Measurements from ENCODE around the gene PRSS21.

DNA sequence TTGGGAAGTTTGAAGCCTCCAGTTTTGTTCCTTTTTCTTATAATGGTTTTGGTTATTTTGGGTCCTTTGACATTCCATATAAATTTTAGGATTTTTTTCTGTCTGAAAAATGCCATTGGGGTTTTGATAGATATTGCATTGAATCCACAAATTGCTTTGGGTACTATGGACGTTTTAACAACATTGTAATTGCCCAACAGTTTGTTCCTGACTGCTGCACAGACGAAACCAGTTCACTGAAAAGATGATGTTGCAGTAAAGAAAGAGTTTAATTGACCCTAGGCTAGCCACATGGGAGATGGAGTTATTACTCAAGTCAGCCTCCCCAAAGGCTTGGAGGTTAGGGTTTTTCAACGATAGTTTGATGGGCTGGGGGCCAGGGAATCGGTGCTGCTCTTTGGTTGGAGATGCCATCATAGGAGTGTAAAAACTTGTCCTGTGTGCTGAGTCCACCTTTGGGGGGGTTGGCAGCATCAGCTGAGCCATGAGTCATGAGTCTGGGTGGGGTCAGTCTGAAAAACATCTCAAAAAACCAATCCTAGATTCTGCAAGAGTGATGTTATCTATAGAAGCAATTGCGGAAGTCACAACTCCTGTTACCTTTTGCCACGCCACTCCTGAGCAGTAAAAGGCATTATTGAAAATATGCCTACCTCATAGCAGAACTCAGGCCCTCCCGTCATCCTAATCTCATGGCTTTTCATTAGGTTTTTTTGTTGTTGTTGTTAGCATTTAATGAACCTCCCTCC is 21.5 kb upstream of the PRSS21 start:
- TF ChIP-seq TCF12 (IDR thresholded peaks at IDR 0.05) (no peak), GABPA (IDR thresholded peaks at IDR 0.05; ENCODE audit: low read depth) (no peak), SIN3A (IDR thresholded peaks at IDR 0.05; ENCODE audit: borderline replicate concordance, low read depth, low read length) (no peak)
